IMR-90 (cell line): ENCODE results near the gene RPS15. TPM values are rescaled to one million over a fixed set of nuclear protein-coding genes. Genes with fewer than 3 reads are reported as not detected.

Experiments used
- ATAC-seq: fragments of 200-7000 bp; cut with Tn5 transposase; 2 replicates; pipeline ENCODE4 v1.9.1; 2020; ENCODE audit warnings: low read depth, mild to moderate bottlenecking, moderate library complexity
- BruUV-seq: library from RNA; stranded (reverse); fragments of 400-500 nt; replicated peaks from 2 replicates; lab custom pipeline; 2021; lab: Mats Ljungman, UMichigan
- CTCF ChIA-PET: fragments of 300-600 bp; formaldehyde crosslinking; extraction: SDS; loops from one replicate; lab custom pipeline; 2021; ENCODE audit warnings: antibody characterized with exemption; lab: Yijun Ruan, JAX
- POLR2A ChIA-PET: fragments of 300-600 bp; sonication (Branson Sonifier 250); formaldehyde crosslinking; loops from one replicate; lab custom pipeline; 2022; ENCODE audit warnings: antibody characterized with exemption; ENCODE audit not compliant: unreplicated experiment; lab: Charles Lee
- DNase-seq: peaks from one replicate; pipeline ENCODE4 v3.0.0; 2013
- H2AFZ ChIP-seq: replicated peaks from 2 replicates; pipeline ENCODE3; 2013; ENCODE audit warnings: low read length, mild to moderate bottlenecking; ENCODE audit not compliant: poor library complexity
- H2AK5ac ChIP-seq: 2 replicates; pipeline ENCODE4 v1.6.1; 2013; ENCODE audit warnings: low read depth, low read length, inconsistent platforms
- H2AK9ac ChIP-seq: replicated peaks from 2 replicates; pipeline ENCODE3; 2013; ENCODE audit warnings: mild to moderate bottlenecking, low read depth, low read length, moderate library complexity; ENCODE audit not compliant: poor library complexity
- H2BK120ac ChIP-seq: 2 replicates; pipeline ENCODE4 v1.6.1; 2013; ENCODE audit warnings: low read depth, low read length, inconsistent platforms
- H2BK15ac ChIP-seq: 3 replicates; pipeline ENCODE4 v1.6.1; 2013; ENCODE audit warnings: low read depth, low read length, inconsistent platforms
- H2BK20ac ChIP-seq: 2 replicates; pipeline ENCODE4 v1.6.1; 2013; ENCODE audit warnings: low read depth, mild to moderate bottlenecking, inconsistent platforms, low read length, moderate library complexity
- H2BK5ac ChIP-seq: 2 replicates; pipeline ENCODE4 v1.6.1; 2013; ENCODE audit warnings: mild to moderate bottlenecking, low read depth, low read length, inconsistent platforms; ENCODE audit not compliant: poor library complexity, severe bottlenecking
- H3K14ac ChIP-seq: replicated peaks from 2 replicates; pipeline ENCODE4 v1.6.1; 2013; ENCODE audit warnings: low read depth, low read length, inconsistent platforms
- H3K18ac ChIP-seq: 2 replicates; pipeline ENCODE4 v1.6.1; 2013; ENCODE audit warnings: low read depth, low read length, control low read depth
- H3K23ac ChIP-seq: 2 replicates; pipeline ENCODE4 v1.6.1; 2013; ENCODE audit warnings: low read depth, low read length, inconsistent platforms
- H3K27ac ChIP-seq: 2 replicates; pipeline ENCODE4 v1.5.1; 2013; ENCODE audit warnings: mild to moderate bottlenecking, control low read depth, low read length; ENCODE audit not compliant: insufficient read depth
- H3K27me3 ChIP-seq: 2 replicates; pipeline ENCODE4 v1.6.1; 2013; ENCODE audit warnings: low read length; ENCODE audit not compliant: control insufficient read depth, insufficient read depth
- H3K36me3 ChIP-seq: 2 replicates; pipeline ENCODE4 v1.6.1; 2013; ENCODE audit warnings: low read length, mixed read lengths; ENCODE audit not compliant: control insufficient read depth, insufficient read depth
- H3K4ac ChIP-seq: 2 replicates; pipeline ENCODE4 v1.6.1; 2013; ENCODE audit warnings: low read depth, low read length, inconsistent platforms
- H3K4me1 ChIP-seq: 2 replicates; pipeline ENCODE4 v1.6.1; 2013; ENCODE audit warnings: low read length, mixed read lengths; ENCODE audit not compliant: control insufficient read depth, insufficient read depth
- H3K4me2 ChIP-seq: 2 replicates; pipeline ENCODE4 v1.6.1; 2013; ENCODE audit warnings: low read depth, mild to moderate bottlenecking, control low read depth, low read length, moderate library complexity
- H3K4me3 ChIP-seq: 2 replicates; pipeline ENCODE4 v1.5.1; 2013; ENCODE audit warnings: low read depth, mild to moderate bottlenecking, control low read depth, low read length, moderate library complexity; ENCODE audit not compliant: insufficient read depth
- H3K56ac ChIP-seq: 2 replicates; pipeline ENCODE4 v1.6.1; 2013; ENCODE audit warnings: low read length, inconsistent platforms; ENCODE audit not compliant: insufficient read depth; ENCODE audit errors: extremely low read depth
- H3K79me1 ChIP-seq, 2 experiments: 2 replicates each; pipeline ENCODE4 v1.6.1; 2013; ENCODE audit warnings: low read length in 2 of 2, inconsistent platforms in 1 of 2, low read depth in 1 of 2
- H3K9ac ChIP-seq: 2 replicates; pipeline ENCODE4 v1.6.1; 2013; ENCODE audit warnings: low read depth, low read length, control low read depth
- H3K9me1 ChIP-seq: 2 replicates; pipeline ENCODE4 v1.6.1; 2013; ENCODE audit warnings: low read length, inconsistent platforms; ENCODE audit not compliant: insufficient read depth
- H3K9me3 ChIP-seq: 2 replicates; pipeline ENCODE4 v1.6.1; 2013; ENCODE audit warnings: low read length; ENCODE audit not compliant: control insufficient read depth, insufficient read depth
- H4K20me1 ChIP-seq: 2 replicates; pipeline ENCODE4 v1.6.1; 2013; ENCODE audit warnings: low read length, inconsistent platforms; ENCODE audit not compliant: insufficient read depth
- H4K5ac ChIP-seq: 2 replicates; pipeline ENCODE4 v1.6.1; 2013; ENCODE audit warnings: mild to moderate bottlenecking, low read depth, low read length, control low read depth
- H4K8ac ChIP-seq, 2 experiments: 2 replicates each; pipeline ENCODE4 v1.6.1; 2013; ENCODE audit warnings: low read depth in 2 of 2, low read length in 2 of 2, control low read depth in 1 of 2, inconsistent platforms in 1 of 2
- H4K91ac ChIP-seq: 2 replicates; pipeline ENCODE4 v1.6.1; 2013; ENCODE audit warnings: low read depth, low read length, inconsistent platforms; ENCODE audit not compliant: insufficient read depth
- BHLHE40 ChIP-seq: fragments of 150-350 bp; IDR thresholded peaks from 2 replicates; pipeline ENCODE4 v1.6.1; 2016; ENCODE audit warnings: mild to moderate bottlenecking, low read depth, low read length
- CEBPB ChIP-seq: IDR thresholded peaks from 2 replicates; pipeline ENCODE4 v1.6.1; 2012; ENCODE audit warnings: low read depth, low read length, improper control_type of control experiment
- CHD1 ChIP-seq: IDR thresholded peaks from 2 replicates; pipeline ENCODE4 v1.6.1; 2012; ENCODE audit warnings: low read depth, low read length, improper control_type of control experiment
- CTCF ChIP-seq: conservative IDR thresholded peaks from 2 replicates; pipeline ENCODE4 v1.5.1; 2012; ENCODE audit warnings: mild to moderate bottlenecking, low read depth, low read length, improper control_type of control experiment
- ELK1 ChIP-seq: fragments of 150-350 bp; IDR thresholded peaks from 2 replicates; pipeline ENCODE4 v1.6.1; 2016; ENCODE audit warnings: low read depth, mild to moderate bottlenecking, low read length, moderate library complexity, borderline replicate concordance
- FOS ChIP-seq: fragments of 150-350 bp; IDR thresholded peaks from 2 replicates; pipeline ENCODE4 v1.6.1; 2016; ENCODE audit warnings: low read depth, low read length
- MAFK ChIP-seq: IDR thresholded peaks from 2 replicates; pipeline ENCODE4 v1.6.1; 2012; ENCODE audit warnings: low read depth, low read length, improper control_type of control experiment
- MAZ ChIP-seq: IDR thresholded peaks from 2 replicates; pipeline ENCODE4 v1.6.1; 2012; ENCODE audit warnings: low read depth, mild to moderate bottlenecking, low read length, improper control_type of control experiment, moderate library complexity, borderline replicate concordance
- MXI1 ChIP-seq: IDR thresholded peaks from 2 replicates; pipeline ENCODE4 v1.6.1; 2012; ENCODE audit warnings: low read depth, mild to moderate bottlenecking, low read length, moderate library complexity, borderline replicate concordance
- NFE2L2 ChIP-seq: fragments of 150-350 bp; IDR thresholded peaks from 2 replicates; pipeline ENCODE4 v1.6.1; 2016; ENCODE audit warnings: low read depth, mild to moderate bottlenecking, low read length
- POLR2A ChIP-seq: IDR thresholded peaks from 2 replicates; pipeline ENCODE4 v1.6.1; 2012; ENCODE audit warnings: mild to moderate bottlenecking, low read depth, low read length
- RAD21 ChIP-seq: IDR thresholded peaks from 2 replicates; pipeline ENCODE4 v1.6.1; 2012; ENCODE audit warnings: low read length, improper control_type of control experiment
- RCOR1 ChIP-seq: IDR thresholded peaks from 2 replicates; pipeline ENCODE4 v1.6.1; 2012; ENCODE audit warnings: mild to moderate bottlenecking, low read length, improper control_type of control experiment; ENCODE audit not compliant: insufficient replicate concordance
- RFX5 ChIP-seq: IDR thresholded peaks from 2 replicates; pipeline ENCODE4 v1.8.0; 2012; ENCODE audit warnings: low read depth, mild to moderate bottlenecking, low read length, moderate library complexity
- SMC3 ChIP-seq: fragments of 150-350 bp; IDR thresholded peaks from 2 replicates; pipeline ENCODE4 v1.6.1; 2016; ENCODE audit warnings: low read depth, mild to moderate bottlenecking, antibody characterized with exemption, low read length, moderate library complexity
- USF2 ChIP-seq: fragments of 150-350 bp; IDR thresholded peaks from 2 replicates; pipeline ENCODE4 v1.6.1; 2017; ENCODE audit warnings: mild to moderate bottlenecking, antibody characterized with exemption, low read length, low read depth
- WGBS, 2 experiments: methylation state at CpG; one replicate each; pipeline versions ENCODE4 v1.1.5 to v1.1.7; 2013; ENCODE audit warnings: missing lambda C conversion rate in 2 of 2; ENCODE audit not compliant: insufficient read length in 1 of 2; ENCODE audit errors: extremely low coverage in 2 of 2; 5-methylcytosine and 5-hydroxymethylcytosine counted together
- dilution Hi-C: fragments of 300-500 bp; cut with HindIII; formaldehyde crosslinking; loops from one replicate; pipeline ENCODE4 v1.14.3; 2018; ENCODE audit warnings: low sequenced_read_pairs; ENCODE audit not compliant: unreplicated experiment
- in situ Hi-C: fragments of 300-500 bp; cut with MboI; formaldehyde crosslinking; loops from 3 replicates; pipeline ENCODE4 v1.14.3; 2019; ENCODE audit warnings: low sequenced_read_pairs, inconsistent platforms, mixed read lengths
- intact Hi-C: fragments of 100-400 bp; cut with micrococcal nuclease; formaldehyde crosslinking; loops from 2 replicates; pipeline ENCODE4 v1.10.0; 2022
- polyA plus RNA-seq, 3 experiments: library from polyadenylated mRNA; depleted of rRNA; stranded (reverse); fragments of >200 nt; gene quantifications; 2 replicates each; pipeline ENCODE4 v1.2.3, GENCODE V29; 2012; ENCODE audit warnings: low replicate concordance in 1 of 3
- total RNA-seq: library from RNA; depleted of rRNA; stranded (reverse); fragments of >200 nt; gene quantifications from 2 replicates; pipeline ENCODE4 v1.2.3, GENCODE V29; 2012

The RPS15 gene
- total and polyA plus RNA-seq, 2 of the 4 experiments (the other 2 are of a cell fraction) = 1,179 to 1,855 TPM

GRCh38 chr19:1459479-1459878 lies 21.3 kb downstream of the RPS15 start:
- TF ChIP-seq MXI1 (no peak), USF2 (no peak), SMC3 (no peak), ELK1 (no peak), NFE2L2 (no peak), POLR2A (no peak), RFX5 (no peak), BHLHE40 (no peak), MAFK (no peak), RCOR1 (no peak), MAZ (no peak), CHD1 (no peak), CEBPB (no peak), CTCF (no peak), RAD21 (no peak), FOS (no peak)

More at GRCh38 chr19:1459479-1459878, 21.3 kb downstream of the RPS15 start:
- ChIA-PET POLR2A (no interaction called here), CTCF (no interaction called here)
- no peaks in the 10 kb centered on the region for H3K4me1 ChIP-seq
- no peak overlapping the region for H4K91ac ChIP-seq
- no peak overlapping the region for H2AK9ac ChIP-seq
- H3K9me3 ChIP-seq = no peaks in the 10 kb centered on the region
- H2BK15ac ChIP-seq = no peak overlapping the region
- H2BK120ac ChIP-seq = no peak overlapping the region
- WGBS, 2 experiments = no CpG with 5 or more reads among the region's 9 CpGs
- H2AK5ac ChIP-seq = no peak overlapping the region
- in situ Hi-C loops (no loop called here), intact Hi-C loops (no loop called here), dilution Hi-C loops (no loop called here)
- no peak overlapping the region for H3K9ac ChIP-seq
- no peak overlapping the region for H4K5ac ChIP-seq
- no peak overlapping the region for H2BK5ac ChIP-seq
- peaks cover 27% of the 10 kb centered on the region for H4K20me1 ChIP-seq
- H3K56ac ChIP-seq = no peak overlapping the region
- BruUV-seq = no TSS peak
- H3K18ac ChIP-seq = no peak overlapping the region
- DNase-seq (no peak), ATAC-seq (no peak)
- H2AFZ ChIP-seq = no peak overlapping the region
- no peak overlapping the region for H4K8ac ChIP-seq
- H3K27ac ChIP-seq = no peak overlapping the region
- peaks cover 3% of the 10 kb centered on the region; the same call in 1 of the 2 replicates for H3K36me3 ChIP-seq
- no peak overlapping the region for H2BK20ac ChIP-seq
- no peak overlapping the region for H3K4me2 ChIP-seq
- no peak overlapping the region for H3K23ac ChIP-seq
- peaks cover 24% of the 10 kb centered on the region for H3K27me3 ChIP-seq
- H3K9me1 ChIP-seq = 0 out of 2 replicates have a peak, but pooled peaks cover 2% of the 10 kb centered on the region
- no peaks in the 10 kb centered on the region for H3K79me1 ChIP-seq
- H3K14ac ChIP-seq = no peak overlapping the region
- no peak overlapping the region for H3K4me3 ChIP-seq
- no peak overlapping the region for H3K4ac ChIP-seq
